ENCODE results near the gene SMIM22. TPM values are rescaled to one million over a fixed set of nuclear protein-coding genes. Genes with fewer than 3 reads are reported as not detected.

Gene SMIM22
- total and polyA plus RNA-seq, 2 donors (not counting 3 experiments of a cell fraction or from before 2014, with no cell fraction given): not detected

DNA sequence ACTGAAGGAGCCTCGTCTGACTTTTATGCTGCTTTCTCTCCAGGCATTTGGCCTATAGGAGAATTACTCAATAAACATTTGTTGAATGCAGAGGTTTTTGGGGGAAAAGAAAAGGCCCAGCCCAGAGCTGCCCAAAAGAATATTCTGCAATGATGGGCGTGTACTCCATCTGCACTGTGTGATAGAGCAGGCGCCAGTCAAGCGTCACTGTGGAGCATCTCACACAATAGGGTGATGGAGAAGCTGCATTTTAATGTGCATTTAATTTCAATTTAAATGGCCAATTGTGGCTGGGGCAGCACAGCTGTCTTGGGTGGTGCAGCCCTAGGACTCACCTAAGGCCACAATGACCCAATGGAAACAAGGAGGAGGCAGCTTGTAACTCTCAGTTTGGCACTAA is 31.4 kb downstream of the SMIM22 start:
- POLR2A ChIA-PET: no interaction called here
- no TSS peak for BruUV-seq (replicated peaks)
- Histone ChIP-seq H3K4me2 (ENCODE audit: insufficient read depth, low read length) (no peak overlapping the region), H4K20me1 (replicated peaks; ENCODE audit: control insufficient read depth, extremely low read depth, insufficient read depth, low read length) (no peaks in the 10 kb centered on the region), H3K9ac (replicated peaks; ENCODE audit: extremely low read depth, insufficient read depth, low read length) (no peak overlapping the region), H3K27ac (ENCODE audit: insufficient read depth, low read depth, low read length) (no peak overlapping the region), H3K9me3 (replicated peaks; ENCODE audit: control insufficient read depth, insufficient read depth, low read length) (no peaks in the 10 kb centered on the region), H3K36me3 (ENCODE audit: control insufficient read depth in 2 of 2, extremely low read depth in 1 of 2, insufficient read depth in 2 of 2, low read length in 2 of 2) (peaks cover 31 to 60% of the 10 kb centered on the region in 2 experiments), H2AFZ (ENCODE audit: low read depth, low read length) (no peak overlapping the region), H3K4me1 (ENCODE audit: control insufficient read depth, extremely low read depth, insufficient read depth, low read length) (no peaks in the 10 kb centered on the region), H3K79me2 (ENCODE audit: control insufficient read depth, insufficient read depth, low read length) (no peaks in the 10 kb centered on the region), H3K4me3 (replicated peaks in 1 of 3; ENCODE audit: insufficient read depth in 1 of 3, low read depth in 1 of 3, low read length in 3 of 3) (no peak overlapping the region), H3K27me3 (ENCODE audit: control insufficient read depth in 2 of 2, insufficient read depth in 2 of 2, low read length in 2 of 2) (no peaks in the 10 kb centered on the region), H3K9me1 (replicated peaks; ENCODE audit: control insufficient read depth, extremely low read depth, insufficient read depth, low read length) (no peaks in the 10 kb centered on the region)
- dilution Hi-C loops (cut with MboI; ENCODE audit: extremely low pct_ligation_motif_present, low sequenced_read_pairs): no loop called here
- CTCF ChIA-PET: interaction anchor here (0.9 kb wide), 1 partner anchor 12 kb away, joined by 3 read pairs; no protein-coding TSS in a partner anchor
- intact Hi-C loops (cut with micrococcal nuclease): no loop called here
- DNase-seq (ENCODE audit: low read depth, low spot score) (no peak), FAIRE-seq (no peak)
- TF ChIP-seq POLR2AphosphoS5 (IDR thresholded peaks at IDR 0.05; ENCODE audit: insufficient read depth, low read depth, low read length) (no peak), EZH2 (IDR thresholded peaks at IDR 0.05; ENCODE audit: borderline replicate concordance, low read depth, low read length, severe bottlenecking) (no peak), GATA2 (IDR thresholded peaks at IDR 0.05; ENCODE audit: insufficient read depth, insufficient read length, low read depth, low read length) (no peak)
- TF ChIP-seq, protein P1, sequence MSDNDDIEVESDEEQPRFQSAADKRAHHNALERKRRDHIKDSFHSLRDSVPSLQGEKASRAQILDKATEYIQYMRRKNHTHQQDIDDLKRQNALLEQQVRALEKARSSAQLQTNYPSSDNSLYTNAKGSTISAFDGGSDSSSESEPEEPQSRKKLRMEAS (IDR thresholded peaks at IDR 0.05; ENCODE audit: insufficient read depth, insufficient read length): no peak

- peaks cover 26 to 56% of the 10 kb centered on the region in 2 experiments for H3K36me3 ChIP-seq (ENCODE audit: control insufficient read depth in 2 of 2, extremely low read depth in 1 of 2, insufficient read depth in 2 of 2, low read length in 2 of 2)
- POLR2A ChIA-PET: no interaction called here
- TF ChIP-seq MYC (IDR thresholded peaks at IDR 0.05; ENCODE audit: low read depth, low read length) (no peak), JUN (IDR thresholded peaks at IDR 0.05; ENCODE audit: borderline replicate concordance, insufficient read depth, insufficient read length, low read depth) (no peak), EZH2 (IDR thresholded peaks at IDR 0.05; ENCODE audit: borderline replicate concordance, low read depth, low read length, severe bottlenecking) (no peak)
- TF ChIP-seq, protein P1 (IDR thresholded peaks at IDR 0.05; ENCODE audit: insufficient read depth, insufficient read length): no peak
Measured at GRCh38 chr16:4826980-4827379, 31.8 kb downstream of the SMIM22 start.

More at GRCh38 chr16:4826980-4827379, 31.8 kb downstream of the SMIM22 start:
- intact Hi-C loops (cut with micrococcal nuclease) (no loop called here), dilution Hi-C loops (cut with MboI; ENCODE audit: extremely low pct_ligation_motif_present, low sequenced_read_pairs) (no loop called here)
- Histone ChIP-seq H3K9me3 (replicated peaks; ENCODE audit: control insufficient read depth, insufficient read depth, low read length) (no peaks in the 10 kb centered on the region), H3K4me2 (ENCODE audit: insufficient read depth, low read length) (no peak overlapping the region), H3K9ac (replicated peaks; ENCODE audit: extremely low read depth, insufficient read depth, low read length) (no peak overlapping the region), H3K27me3 (ENCODE audit: control insufficient read depth in 2 of 2, insufficient read depth in 2 of 2, low read length in 2 of 2) (no peaks in the 10 kb centered on the region), H3K4me3 (replicated peaks in 1 of 3; ENCODE audit: insufficient read depth in 1 of 3, low read depth in 1 of 3, low read length in 3 of 3) (no peak overlapping the region), H3K27ac (ENCODE audit: insufficient read depth, low read depth, low read length) (no peak overlapping the region), H2AFZ (ENCODE audit: low read depth, low read length) (no peak overlapping the region), H3K4me1 (ENCODE audit: control insufficient read depth, extremely low read depth, insufficient read depth, low read length) (no peaks in the 10 kb centered on the region), H3K79me2 (ENCODE audit: control insufficient read depth, insufficient read depth, low read length) (no peaks in the 10 kb centered on the region), H4K20me1 (replicated peaks; ENCODE audit: control insufficient read depth, extremely low read depth, insufficient read depth, low read length) (no peaks in the 10 kb centered on the region), H3K9me1 (replicated peaks; ENCODE audit: control insufficient read depth, extremely low read depth, insufficient read depth, low read length) (no peaks in the 10 kb centered on the region)
- CTCF ChIA-PET: interaction anchor here (0.6 to 0.9 kb wide), 2 partner anchors 12 to 37 kb away, joined by 3 read pairs; no protein-coding TSS in a partner anchor
- BruUV-seq (replicated peaks): no TSS peak
- FAIRE-seq (no peak), DNase-seq (ENCODE audit: low read depth, low spot score) (no peak)

Measured in endothelial cell of umbilical vein (primary cell).